ENCODE data around the gene UCN2. TPM values are rescaled to one million over a fixed set of nuclear protein-coding genes. Genes with fewer than 3 reads are reported as not detected.
A peak's percentile ranks its signal among the peaks of the same experiment; 100 is the strongest.

UCN2 gene
- total RNA-seq, 3 donors from 2014 or later: 0.44 TPM; not detected in 2

DNA sequence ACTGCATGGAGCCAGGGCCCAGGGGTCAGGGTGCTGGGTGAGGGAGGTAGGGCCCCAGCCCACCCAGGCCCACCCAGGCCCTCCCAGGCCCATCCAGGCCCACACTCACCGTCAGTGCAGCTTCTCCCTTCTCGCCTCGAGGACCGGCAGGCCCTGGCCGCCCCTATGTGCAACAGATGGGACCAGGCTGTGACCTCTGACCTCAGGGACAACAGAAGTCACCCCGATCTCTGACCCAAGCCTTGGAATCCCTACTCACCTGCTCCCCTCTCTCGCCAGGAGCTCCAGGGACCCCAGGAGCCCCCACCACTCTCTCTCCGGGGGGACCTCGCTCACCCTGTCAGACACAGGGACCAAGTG, 2.8 kb upstream of the UCN2 start:
- Histone ChIP-seq H3K27ac (no peak overlapping the region), H3K27me3 (no peaks in the 10 kb centered on the region)
- TF ChIP-seq POLR2AphosphoS5 (IDR thresholded peaks at IDR 0.05) (no peak), POLR2A (IDR thresholded peaks at IDR 0.05) (no peak)
- TF ChIP-seq, protein P1, sequence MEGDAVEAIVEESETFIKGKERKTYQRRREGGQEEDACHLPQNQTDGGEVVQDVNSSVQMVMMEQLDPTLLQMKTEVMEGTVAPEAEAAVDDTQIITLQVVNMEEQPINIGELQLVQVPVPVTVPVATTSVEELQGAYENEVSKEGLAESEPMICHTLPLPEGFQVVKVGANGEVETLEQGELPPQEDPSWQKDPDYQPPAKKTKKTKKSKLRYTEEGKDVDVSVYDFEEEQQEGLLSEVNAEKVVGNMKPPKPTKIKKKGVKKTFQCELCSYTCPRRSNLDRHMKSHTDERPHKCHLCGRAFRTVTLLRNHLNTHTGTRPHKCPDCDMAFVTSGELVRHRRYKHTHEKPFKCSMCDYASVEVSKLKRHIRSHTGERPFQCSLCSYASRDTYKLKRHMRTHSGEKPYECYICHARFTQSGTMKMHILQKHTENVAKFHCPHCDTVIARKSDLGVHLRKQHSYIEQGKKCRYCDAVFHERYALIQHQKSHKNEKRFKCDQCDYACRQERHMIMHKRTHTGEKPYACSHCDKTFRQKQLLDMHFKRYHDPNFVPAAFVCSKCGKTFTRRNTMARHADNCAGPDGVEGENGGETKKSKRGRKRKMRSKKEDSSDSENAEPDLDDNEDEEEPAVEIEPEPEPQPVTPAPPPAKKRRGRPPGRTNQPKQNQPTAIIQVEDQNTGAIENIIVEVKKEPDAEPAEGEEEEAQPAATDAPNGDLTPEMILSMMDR (IDR thresholded peaks at IDR 0.05): no peak

DNA sequence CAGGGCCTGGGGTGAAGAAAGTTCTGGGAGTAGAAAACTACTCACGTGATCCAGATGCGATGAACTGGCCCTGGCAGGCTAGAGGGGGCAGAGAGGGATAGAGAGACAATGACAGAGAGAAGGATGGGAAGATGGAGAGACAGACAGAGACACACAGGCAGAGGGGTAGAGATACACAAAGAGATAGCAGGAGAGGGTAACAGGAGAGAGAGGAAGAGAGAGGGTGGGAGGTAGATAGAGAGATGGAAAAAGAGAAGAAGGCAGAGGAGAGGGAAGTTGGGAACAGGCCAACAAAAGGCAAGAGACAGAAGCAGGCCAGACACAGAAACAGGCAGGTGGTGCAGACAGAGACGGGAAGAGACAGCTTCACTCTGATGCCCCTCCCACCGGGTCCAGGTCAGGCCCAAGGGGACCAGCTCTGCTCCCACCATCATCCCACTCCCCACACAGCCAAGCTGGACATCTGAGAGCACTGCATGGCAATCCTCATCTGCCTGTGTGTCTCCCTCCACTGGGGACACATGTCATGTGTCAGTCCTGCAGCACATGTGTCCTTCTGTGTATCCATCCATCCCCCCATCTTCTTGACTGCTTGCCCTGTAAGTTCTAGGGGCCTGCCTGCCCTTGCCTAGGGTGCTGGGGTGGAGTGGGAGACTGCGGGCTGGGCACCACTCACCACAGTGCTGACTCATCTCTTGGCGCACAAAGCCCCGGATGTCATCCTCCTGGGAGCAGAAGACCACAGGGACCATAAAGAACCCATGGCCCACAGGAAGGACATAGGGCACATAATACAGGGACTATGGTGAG, 2.2 kb upstream of the UCN2 start:
- H3K27ac ChIP-seq: no peak overlapping the region

More for the DNA sequence above, 2.8 kb upstream of the UCN2 start:
- H3K4me1 ChIP-seq: no peaks in the 10 kb centered on the region
- DNase-seq (ENCODE audit: low spot score in 2 of 2): no peak
- intact Hi-C loops (cut with DNase I; ENCODE audit: low total_unique reads): no loop called here
- no peaks in the 10 kb centered on the region for H3K36me3 ChIP-seq
- H3K4me3 ChIP-seq: no peak overlapping the region
- H3K9me3 ChIP-seq: no peaks in the 10 kb centered on the region

DNA sequence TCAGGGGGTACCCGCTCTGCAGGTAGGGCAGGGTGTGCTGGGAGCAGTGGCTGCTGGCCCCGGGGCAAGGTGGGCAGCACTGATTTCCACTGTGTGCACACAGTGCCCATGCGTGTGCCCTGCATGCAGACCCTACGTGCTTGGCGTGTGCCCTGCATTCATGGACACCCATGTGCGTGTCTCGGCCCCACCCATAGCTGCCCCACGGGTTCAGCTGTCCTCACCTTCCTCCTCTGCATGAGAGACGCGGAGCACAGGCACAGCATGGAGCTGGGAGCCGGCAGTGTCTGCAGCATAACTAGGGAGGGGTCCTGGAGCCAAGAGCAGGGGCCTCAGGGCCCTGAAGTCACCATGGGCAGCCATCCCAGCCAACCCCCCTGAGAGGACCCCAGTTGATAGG, 1.6 kb upstream of the UCN2 start:
- TF ChIP-seq, protein P1 (IDR thresholded peaks at IDR 0.05): no peak
- TF ChIP-seq POLR2AphosphoS5 (IDR thresholded peaks at IDR 0.05) (no peak), POLR2A (IDR thresholded peaks at IDR 0.05) (no peak)
- no peak for DNase-seq (ENCODE audit: low spot score in 2 of 2)
- intact Hi-C loops (cut with DNase I; ENCODE audit: low total_unique reads): no loop called here
- H3K27me3 ChIP-seq: no peaks in the 10 kb centered on the region
- no peak overlapping the region for H3K4me3 ChIP-seq
- no peaks in the 10 kb centered on the region for H3K36me3 ChIP-seq
- no peak overlapping the region for H3K27ac ChIP-seq
- H3K9me3 ChIP-seq: no peaks in the 10 kb centered on the region
- H3K4me1 ChIP-seq: peaks cover 0 to 3% of the 10 kb centered on the region in 2 donors

More for the DNA sequence above, 2.2 kb upstream of the UCN2 start:
- Histone ChIP-seq H3K4me1 (no peaks in the 10 kb centered on the region), H3K27me3 (no peaks in the 10 kb centered on the region), H3K9me3 (no peaks in the 10 kb centered on the region), H3K36me3 (no peaks in the 10 kb centered on the region), H3K4me3 (no peak overlapping the region)
- intact Hi-C loops (cut with DNase I; ENCODE audit: low total_unique reads): no loop called here
- TF ChIP-seq POLR2AphosphoS5 (IDR thresholded peaks at IDR 0.05) (no peak), POLR2A (IDR thresholded peaks at IDR 0.05) (no peak)
- TF ChIP-seq, protein P1 (IDR thresholded peaks at IDR 0.05): no peak
- DNase-seq (ENCODE audit: low spot score in 2 of 2): no peak

DNA sequence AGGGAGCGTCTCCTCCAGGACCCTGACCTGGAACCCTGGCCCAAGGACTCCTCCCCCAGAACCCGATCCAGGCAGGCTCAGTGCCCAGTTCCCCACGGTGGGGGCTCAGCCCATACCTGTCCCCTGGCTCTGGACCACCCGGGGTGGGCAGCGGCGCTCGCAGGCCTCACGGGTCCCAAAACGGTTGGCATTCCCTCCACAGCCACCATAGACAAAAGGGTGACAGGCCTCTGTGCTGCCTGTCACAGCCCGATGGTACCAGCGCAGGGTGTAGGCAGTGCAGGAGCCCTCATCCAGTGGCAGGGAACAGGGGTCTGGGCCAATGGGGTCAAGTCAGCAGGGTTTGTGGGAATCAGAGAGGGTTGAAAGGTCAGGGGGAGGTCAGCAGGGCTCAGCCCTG, 1.1 kb upstream of the UCN2 start:
- H3K4me1 ChIP-seq: peaks cover 0 to 3% of the 10 kb centered on the region in 2 donors
- H3K27ac ChIP-seq: no peak overlapping the region
- H3K36me3 ChIP-seq: no peaks in the 10 kb centered on the region
- no peak for DNase-seq (ENCODE audit: low spot score in 2 of 2)
- TF ChIP-seq POLR2AphosphoS5 (IDR thresholded peaks at IDR 0.05) (no peak), POLR2A (IDR thresholded peaks at IDR 0.05) (no peak)
- TF ChIP-seq, protein P1 (IDR thresholded peaks at IDR 0.05): no peak
- H3K9me3 ChIP-seq: no peaks in the 10 kb centered on the region
- intact Hi-C loops (cut with DNase I; ENCODE audit: low total_unique reads): no loop called here
- no peaks in the 10 kb centered on the region for H3K27me3 ChIP-seq
- no peak overlapping the region for H3K4me3 ChIP-seq

DNA sequence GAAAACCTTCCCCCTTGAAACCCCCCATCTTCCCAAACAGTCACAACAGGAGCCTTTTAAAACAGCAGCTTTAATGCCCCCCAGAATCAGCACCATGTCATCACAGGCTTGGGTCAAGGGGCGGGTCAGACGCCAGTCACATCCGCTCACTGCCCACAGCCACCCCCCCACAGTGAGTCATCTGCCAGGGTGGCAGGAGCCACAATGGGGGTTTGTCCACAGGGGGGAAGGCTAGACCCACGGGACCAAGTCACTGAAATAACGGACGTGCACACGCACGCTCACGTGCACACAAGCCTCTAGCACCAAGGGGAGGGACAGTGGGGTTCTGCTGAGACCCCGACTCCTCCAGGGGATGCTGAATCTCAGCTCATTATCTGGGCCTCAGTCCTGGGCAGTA, 441 bp upstream of the UCN2 start:
- H3K36me3 ChIP-seq: no peaks in the 10 kb centered on the region
- H3K4me3 ChIP-seq: no peak overlapping the region
- H3K27me3 ChIP-seq: no peaks in the 10 kb centered on the region
- TF ChIP-seq, protein P1 (IDR thresholded peaks at IDR 0.05): no peak
- peak in 1 of 3 donors; percentile 18 for TF ChIP-seq POLR2AphosphoS5 (IDR thresholded peaks at IDR 0.05)
- no peak overlapping the region for H3K27ac ChIP-seq
- no peaks in the 10 kb centered on the region for H3K9me3 ChIP-seq
- no peak for DNase-seq (ENCODE audit: low spot score in 2 of 2)
- intact Hi-C loops (cut with DNase I; ENCODE audit: low total_unique reads): no loop called here
- H3K4me1 ChIP-seq: peaks cover 0 to 3% of the 10 kb centered on the region in 2 donors
